IMR-90 (cell line): ENCODE data around the gene ARHGEF17.

Source experiments
- BHLHE40 ChIP-seq: fragments of 150-350 bp; IDR thresholded peaks from 2 replicates; pipeline ENCODE4 v1.6.1; 2016; ENCODE audit warnings: mild to moderate bottlenecking, low read depth, low read length
- CEBPB ChIP-seq: IDR thresholded peaks from 2 replicates; pipeline ENCODE4 v1.6.1; 2012; ENCODE audit warnings: low read depth, low read length, improper control_type of control experiment
- CTCF ChIP-seq: conservative IDR thresholded peaks from 2 replicates; pipeline ENCODE4 v1.5.1; 2012; ENCODE audit warnings: mild to moderate bottlenecking, low read depth, low read length, improper control_type of control experiment
- ELK1 ChIP-seq: fragments of 150-350 bp; IDR thresholded peaks from 2 replicates; pipeline ENCODE4 v1.6.1; 2016; ENCODE audit warnings: low read depth, mild to moderate bottlenecking, low read length, moderate library complexity, borderline replicate concordance
- MAFK ChIP-seq: IDR thresholded peaks from 2 replicates; pipeline ENCODE4 v1.6.1; 2012; ENCODE audit warnings: low read depth, low read length, improper control_type of control experiment
- MAZ ChIP-seq: IDR thresholded peaks from 2 replicates; pipeline ENCODE4 v1.6.1; 2012; ENCODE audit warnings: low read depth, mild to moderate bottlenecking, low read length, improper control_type of control experiment, moderate library complexity, borderline replicate concordance
- NFE2L2 ChIP-seq: fragments of 150-350 bp; IDR thresholded peaks from 2 replicates; pipeline ENCODE4 v1.6.1; 2016; ENCODE audit warnings: low read depth, mild to moderate bottlenecking, low read length
- POLR2A ChIP-seq: IDR thresholded peaks from 2 replicates; pipeline ENCODE4 v1.6.1; 2012; ENCODE audit warnings: mild to moderate bottlenecking, low read depth, low read length
- RAD21 ChIP-seq: IDR thresholded peaks from 2 replicates; pipeline ENCODE4 v1.6.1; 2012; ENCODE audit warnings: low read length, improper control_type of control experiment
- RCOR1 ChIP-seq: IDR thresholded peaks from 2 replicates; pipeline ENCODE4 v1.6.1; 2012; ENCODE audit warnings: mild to moderate bottlenecking, low read length, improper control_type of control experiment; ENCODE audit not compliant: insufficient replicate concordance
- SMC3 ChIP-seq: fragments of 150-350 bp; IDR thresholded peaks from 2 replicates; pipeline ENCODE4 v1.6.1; 2016; ENCODE audit warnings: low read depth, mild to moderate bottlenecking, antibody characterized with exemption, low read length, moderate library complexity
- USF2 ChIP-seq: fragments of 150-350 bp; IDR thresholded peaks from 2 replicates; pipeline ENCODE4 v1.6.1; 2017; ENCODE audit warnings: mild to moderate bottlenecking, antibody characterized with exemption, low read length, low read depth

- TF ChIP-seq NFE2L2 (no peak), CTCF (no peak), SMC3 (no peak), RCOR1 (no peak), RAD21 (no peak), USF2 (no peak), POLR2A (no peak), ELK1 (no peak), CEBPB (no peak), BHLHE40 (no peak), MAFK (no peak), MAZ (no peak)
These were observed 19.7 kb upstream of the ARHGEF17 start for GRCh38 chr11:73288192-73288872.
